GM19025 (cell line): ENCODE measurements around the gene C2orf81.
"Not testable (repeated sequence)": the region's sequence is repeated elsewhere in the genome, so short reads cannot be mapped to it uniquely, and the experiment has no call there.

Source experiments
- ATAC-seq: cut with Tn5 transposase; IDR thresholded peaks from one replicate; pipeline ENCODE4 v1.9.1; 2021; ENCODE audit warnings: mild to moderate bottlenecking, low read depth, moderate library complexity; ENCODE audit not compliant: unreplicated experiment

The C2orf81 gene

DNA sequence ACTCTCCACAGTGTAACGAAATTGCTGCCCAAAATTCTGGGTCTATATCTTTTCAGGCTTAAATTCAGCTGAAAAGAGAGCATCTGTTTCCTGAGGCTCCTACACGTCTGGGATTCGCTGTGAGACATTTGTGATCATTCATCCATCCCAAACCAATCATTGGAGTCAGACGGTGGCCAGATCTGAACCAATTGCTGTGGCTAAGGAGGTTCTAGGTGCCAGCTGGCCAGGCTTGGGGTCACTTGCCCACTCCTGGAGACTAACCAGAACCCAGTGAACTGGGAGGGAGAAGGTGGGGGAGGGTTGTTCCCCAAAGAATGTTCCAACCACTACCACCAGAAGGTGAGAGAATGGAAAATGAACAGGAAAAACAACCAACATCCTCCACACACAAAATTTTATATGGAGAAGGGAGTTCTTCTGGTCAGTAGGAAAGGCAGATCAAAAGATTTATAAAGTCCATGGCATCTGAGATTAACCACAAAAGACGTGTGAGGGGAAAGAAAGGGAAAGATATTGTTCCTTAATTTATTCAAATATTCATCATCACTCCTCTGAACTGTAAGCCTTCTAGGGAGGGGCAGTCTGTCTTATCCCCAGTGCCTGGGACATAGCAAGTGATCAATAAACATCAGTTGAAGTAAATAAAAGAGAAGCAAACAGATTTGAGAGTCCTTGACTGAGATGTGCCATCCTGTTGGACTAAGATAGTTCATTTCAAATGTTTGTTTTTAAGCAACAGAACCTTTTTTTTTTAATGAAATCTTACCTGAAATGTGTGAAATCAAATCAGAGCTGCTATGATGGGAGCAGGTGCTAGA, 23.3 kb upstream of the C2orf81 start:
- ATAC-seq: no peak

DNA sequence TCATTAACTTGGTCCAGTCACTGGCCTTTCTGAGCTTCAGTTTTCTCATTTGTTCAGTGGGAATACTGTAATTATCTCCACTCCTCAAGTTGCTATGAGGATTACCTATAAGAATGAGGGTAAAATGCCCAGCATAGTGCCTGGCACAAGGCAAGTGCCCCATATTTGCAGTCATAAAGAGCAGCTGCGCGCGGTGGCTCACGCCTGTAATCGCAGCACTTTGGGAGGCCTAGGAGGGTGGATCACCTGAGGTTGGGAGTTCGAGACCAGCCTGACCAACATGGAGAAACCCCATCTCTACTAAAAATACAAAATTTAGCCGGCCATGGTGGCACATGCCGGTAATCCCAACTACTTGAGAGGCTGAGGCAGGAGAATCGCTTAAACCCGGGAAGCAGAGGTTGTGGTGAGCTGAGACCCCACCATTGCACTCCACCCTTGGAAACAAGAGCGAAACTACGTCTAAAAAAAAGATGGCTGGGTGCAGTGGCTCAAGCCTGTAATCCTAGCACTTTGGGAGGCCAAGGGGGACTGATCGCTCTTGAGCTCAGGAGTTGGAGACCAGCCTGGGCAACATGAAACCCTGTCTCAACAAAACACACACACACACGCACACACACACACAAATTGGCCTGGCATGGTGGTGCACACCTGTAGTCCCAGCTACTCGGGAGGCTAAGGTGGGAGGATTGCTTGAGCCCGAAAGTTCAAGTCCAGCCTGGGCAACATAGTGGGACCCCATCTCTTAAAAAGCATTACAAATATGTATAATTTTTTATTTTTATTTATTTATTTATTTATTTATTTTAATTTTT, 21.3 kb upstream of the C2orf81 start:
- not testable (repeated sequence) for ATAC-seq

DNA sequence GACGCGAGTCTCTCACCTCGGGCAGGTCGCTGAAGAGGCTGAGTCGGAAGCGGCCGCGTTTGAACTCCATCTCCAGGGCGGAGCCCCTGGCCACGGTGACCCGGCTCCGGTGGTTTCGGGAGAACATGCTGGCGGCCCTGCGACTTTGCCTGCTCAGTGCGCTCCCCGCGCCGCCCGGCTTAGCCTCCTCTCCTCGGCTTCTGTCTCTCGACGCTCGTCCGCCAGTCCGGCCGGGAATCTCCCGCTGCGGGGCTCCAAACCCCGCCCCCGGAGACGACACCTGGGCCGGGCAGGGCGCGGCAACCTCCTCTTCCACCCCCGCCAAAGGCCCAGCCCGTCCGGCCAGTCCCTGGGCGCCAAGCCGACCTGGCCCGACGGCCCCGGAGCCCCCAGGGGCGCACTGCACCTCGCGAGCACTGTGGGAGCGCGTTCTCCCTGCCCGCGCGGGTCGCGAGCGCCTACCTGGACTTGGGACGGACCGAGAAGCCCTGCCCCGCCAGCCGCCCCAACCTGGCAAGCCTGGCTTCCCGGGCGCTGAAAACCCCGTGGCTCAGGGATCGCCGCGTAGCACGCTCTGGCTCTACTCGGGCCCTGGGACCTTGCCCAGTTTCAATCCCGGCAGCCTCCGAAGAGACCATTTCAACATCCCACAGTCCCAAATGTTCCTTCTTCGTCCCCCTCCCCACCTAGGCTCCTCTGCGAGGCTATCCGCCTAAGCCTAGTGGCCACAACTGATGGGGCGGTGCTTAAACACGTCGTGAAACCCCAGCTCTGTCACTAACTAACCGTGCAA, 20.5 kb upstream of the C2orf81 start, which contains the start of gene RTKN:
Gene RTKN (minus strand): TSS at position 248 of the 793 bp plus-strand sequence. CDS start 121 bp downstream, at position 127.
- peak; percentile 36 for ATAC-seq

DNA sequence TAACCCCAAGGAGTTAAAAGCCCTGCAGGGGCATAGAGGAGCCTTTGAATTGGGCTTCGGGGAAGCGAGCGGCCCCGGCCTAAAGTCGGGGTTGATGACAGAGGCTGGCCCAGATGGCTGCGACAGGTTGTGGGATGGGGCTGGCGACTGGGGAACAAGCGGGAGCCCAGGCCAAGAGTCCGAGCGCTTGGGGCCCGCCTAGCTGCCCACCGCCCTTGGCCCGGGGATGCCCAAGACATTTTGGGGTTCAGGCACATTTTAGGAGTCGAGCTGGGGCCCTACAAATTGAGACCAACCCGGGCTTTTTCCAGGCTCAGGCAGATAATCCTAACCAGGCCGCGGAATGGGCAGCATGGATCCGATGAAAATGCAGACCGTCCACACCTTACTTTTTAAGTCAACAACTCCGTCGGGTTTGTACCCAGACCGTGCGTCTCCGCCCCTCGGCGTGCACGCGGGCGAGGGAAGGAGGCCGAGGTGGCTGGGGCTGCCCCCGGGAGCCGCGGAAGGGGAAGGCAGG, 19.8 kb upstream of the C2orf81 start:
- no peak for ATAC-seq

DNA sequence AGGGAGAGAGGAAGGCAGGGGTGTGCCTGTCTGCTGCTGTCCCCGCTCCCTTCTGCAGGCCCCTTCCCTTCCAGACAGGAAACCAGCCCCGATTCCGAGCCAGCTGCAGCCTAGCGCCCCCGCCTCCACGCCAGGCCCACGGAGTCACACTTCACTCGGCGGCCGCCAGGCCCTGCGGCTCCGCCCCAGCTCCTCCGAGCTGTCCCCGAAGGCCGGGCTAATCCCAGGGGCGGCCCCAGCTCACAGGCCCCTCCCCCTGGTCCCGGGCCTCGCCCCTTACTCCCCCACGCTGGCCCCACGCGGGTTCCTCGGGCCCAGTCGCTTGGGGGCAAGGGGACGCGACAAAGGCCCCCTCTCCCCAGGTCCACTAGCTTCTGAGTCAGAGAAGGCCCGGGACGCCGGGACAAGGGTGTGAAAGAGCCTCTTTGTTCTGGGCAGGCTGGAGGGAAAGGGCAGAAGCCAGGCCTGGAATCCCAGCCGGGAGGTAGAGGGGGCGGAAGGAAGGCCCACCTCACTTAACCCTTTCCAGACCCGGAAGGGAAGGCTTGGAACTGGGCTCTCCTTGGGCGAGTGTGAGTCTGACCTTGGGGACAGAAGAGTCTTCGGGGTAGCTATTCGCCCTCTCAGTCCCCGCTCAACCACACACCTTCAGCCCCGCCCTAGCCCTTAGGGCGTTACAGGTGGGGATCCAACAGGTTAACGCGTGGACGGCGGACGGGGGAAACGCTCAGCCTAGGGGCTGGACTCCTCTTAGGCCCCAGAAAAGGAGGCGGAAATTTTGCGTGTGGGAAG, 19.2 kb upstream of the C2orf81 start:
- ATAC-seq: peak; percentile 87

DNA sequence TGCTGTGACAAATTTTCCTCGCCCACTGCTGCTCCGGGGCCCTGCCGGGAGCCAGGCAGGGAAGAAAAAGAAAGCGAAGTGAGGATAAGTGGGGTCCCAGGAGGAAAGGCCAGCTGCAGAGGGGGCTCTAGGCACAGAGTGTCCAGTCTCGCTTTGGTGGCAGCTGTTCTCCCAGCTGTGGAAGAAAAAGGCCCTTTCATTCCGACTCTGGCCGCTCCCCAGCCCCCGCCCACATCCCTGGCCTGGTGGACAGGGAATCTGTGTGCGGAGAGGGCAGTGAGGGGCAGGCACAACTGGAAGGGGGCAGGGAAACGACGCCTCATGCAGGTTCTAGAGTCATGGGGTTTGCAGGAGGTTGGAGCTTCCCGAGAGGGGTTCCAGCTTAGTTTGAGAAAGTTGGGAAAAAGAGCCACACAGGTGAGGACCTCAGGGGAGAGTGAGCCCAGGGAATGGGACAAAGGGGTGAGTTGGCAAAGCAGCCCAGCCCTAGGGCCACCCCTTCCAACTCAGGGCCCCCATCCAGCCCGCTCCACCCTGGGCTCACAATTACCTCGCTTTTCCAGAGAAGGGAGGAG, 18.5 kb upstream of the C2orf81 start:
- no peak for ATAC-seq

DNA sequence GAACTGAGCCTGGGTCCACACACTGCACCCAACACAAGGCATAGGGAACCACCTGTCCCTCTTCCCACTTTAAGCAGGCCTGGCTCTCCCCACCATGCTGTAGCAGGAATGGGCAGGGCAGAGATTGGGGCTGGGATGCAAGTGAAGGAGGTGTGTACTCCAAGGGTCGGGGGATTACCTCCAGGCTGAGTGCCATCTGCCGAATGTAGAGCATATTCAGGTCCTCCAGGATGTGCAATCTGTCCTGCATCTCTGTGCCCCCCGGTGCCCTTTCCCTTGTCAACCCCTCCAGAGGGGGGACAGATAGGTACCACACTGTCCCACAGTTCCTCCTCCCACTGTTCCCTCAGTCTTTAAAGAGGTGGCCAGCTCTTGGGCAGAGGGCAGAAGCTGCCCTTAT, 18.0 kb upstream of the C2orf81 start:
- ATAC-seq: no peak

DNA sequence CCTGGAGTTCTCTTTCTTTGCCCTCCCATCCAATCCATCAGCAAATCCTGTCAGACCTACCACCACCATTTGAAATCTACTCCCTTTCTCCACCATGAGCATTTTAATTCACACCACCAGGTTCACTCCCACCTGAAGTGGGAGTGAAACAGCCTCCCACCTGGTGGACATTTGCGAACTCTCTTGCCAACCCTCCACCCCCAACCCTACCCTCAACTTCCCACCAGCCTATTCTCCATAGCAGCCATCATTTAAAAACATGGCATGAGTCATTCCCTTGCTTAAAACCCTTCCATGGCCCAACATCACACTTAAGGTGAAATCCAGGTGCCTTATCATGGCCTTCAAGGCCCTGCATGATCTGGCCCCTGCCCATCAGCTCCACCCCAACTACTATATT, 16.8 kb upstream of the C2orf81 start:
- ATAC-seq: no peak

DNA sequence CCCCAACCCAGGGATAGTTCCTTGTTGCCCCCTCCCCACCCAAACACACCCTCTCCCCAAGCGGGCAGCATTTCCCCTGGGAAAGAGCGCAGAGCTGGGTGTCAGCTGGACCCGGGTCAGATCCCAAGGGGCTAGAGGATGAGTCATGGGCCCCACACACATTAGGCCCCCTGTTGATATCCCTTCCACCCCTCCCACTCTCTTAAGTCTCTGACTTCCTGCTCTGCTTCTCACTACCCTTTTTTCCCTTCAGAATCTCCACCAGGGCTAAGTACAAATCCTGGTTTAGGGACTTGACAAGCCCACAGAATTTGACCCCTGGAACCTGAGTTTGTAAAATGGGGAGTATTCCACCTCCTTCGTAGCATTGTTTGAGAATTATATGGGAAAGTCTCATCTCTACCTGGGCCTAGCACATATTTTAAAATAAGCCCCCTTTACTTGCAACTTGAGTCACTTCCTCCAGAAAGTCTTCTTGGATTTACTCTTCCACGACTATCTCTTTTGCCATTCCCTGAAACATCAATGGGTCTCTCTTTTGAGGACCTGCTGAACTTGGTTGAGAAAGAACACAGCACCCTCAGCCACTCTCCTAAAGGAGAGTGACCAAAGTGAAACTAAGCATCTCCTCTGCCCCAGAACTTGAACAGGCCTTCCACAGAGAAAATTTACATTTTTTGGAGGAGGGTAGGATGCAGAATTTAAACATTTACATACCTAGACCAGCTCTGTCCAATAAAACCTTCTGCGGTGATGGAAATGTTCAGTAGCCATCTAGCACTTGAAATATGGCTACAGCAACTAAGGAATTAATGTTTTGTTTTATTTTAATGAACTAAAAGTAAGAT, 15.7 kb upstream of the C2orf81 start:
- ATAC-seq: no peak

DNA sequence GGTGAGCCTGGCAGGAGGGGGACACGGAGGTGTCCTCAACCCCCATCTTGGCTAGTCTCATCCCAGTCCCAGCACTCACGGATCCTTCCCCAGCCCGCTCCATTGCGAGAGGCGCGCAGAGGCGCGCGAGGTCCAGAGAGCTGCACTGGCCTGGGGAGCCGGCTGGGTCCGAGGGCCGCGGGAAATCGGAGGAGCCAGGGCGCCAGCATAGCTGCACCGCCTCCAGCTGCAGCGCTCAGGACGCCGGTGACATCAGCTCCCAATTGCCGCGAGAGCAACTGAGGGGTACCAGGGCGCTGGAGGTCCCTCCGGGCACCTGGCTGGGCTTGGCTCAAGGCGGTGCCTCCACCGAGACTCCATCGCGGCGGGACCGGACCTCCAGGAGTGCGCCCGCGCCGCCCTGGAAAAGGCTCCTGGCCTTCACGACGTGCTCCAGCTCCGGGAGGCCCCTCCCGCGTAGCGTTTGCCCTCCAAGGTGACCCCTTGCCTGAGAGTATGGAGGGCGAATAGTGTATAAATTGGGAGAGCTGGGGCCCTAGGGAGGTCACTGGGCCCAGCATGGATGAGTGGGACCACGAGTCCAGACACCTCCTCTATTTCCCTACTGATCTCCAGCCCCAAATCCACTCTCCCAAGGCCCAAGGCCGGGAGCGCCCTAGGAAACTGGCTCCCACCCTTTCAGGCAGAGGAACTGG, 14.8 kb upstream of the C2orf81 start:
- no peak for ATAC-seq

DNA sequence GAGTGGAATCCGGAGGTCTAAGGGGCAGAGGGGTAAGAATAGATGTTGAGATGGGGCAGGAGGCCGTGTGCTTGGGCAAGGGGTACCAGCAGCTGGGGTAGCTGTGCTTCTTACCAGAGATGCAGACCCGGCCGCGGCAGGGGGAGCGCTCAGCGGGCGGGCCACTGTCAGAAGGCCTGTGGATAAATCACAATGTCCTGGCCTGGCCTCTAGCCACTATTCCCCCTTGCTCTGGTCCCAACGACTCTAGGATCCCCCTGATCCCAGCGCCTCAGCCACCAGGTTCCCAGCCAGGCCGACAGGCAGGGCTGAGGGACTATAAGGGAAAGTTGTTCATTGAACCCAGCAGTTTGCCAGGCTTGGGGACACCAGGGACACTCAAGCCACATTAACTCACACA, 9.1 kb upstream of the C2orf81 start:
- ATAC-seq: no peak

DNA sequence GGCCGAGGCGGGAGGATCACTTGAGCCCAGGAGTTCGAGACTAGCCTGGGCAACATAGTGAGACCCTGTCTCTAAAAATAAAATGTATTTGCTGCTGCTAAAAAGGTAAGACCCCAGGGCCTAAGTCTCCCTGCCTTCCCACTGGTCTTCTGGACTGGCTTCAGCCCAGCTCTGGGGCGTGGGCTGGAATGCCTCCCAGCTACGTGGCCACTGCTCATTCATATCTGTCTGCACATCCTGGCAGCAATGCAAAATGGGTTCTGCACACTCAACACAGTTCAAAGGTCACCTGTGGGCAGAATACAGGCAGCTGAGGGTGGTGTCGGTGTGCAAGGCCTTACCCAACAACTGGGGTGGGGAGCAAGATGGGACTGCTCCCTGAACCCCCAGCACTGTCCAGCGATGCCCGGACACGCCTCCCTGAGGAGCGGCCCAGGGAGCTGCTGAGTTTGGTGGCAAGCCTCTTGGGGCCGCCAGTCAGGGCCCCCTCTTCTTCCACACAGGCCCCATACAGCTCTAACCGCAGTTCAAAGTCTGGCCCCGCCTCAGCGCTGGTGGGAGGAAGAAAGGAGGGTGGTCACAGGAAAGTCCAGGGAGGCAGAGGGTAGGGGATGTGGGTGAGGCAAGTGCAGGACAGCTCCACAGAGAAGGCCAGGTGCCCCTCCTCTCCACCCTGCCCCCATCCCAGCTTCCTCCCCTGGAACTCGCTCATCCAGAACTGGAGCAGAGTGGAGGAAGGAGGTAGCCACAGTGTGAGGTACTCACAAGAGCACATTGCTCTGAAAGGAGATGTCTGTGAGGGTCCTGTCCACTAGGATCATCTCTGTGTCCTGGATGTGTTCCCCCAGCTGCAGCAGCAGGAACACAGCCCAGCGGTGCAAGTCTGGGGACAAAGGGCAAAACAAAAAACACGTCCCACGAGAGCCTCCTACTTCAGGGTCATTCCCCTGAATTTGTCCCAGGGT, 8.3 kb upstream of the C2orf81 start:
- no peak for ATAC-seq

DNA sequence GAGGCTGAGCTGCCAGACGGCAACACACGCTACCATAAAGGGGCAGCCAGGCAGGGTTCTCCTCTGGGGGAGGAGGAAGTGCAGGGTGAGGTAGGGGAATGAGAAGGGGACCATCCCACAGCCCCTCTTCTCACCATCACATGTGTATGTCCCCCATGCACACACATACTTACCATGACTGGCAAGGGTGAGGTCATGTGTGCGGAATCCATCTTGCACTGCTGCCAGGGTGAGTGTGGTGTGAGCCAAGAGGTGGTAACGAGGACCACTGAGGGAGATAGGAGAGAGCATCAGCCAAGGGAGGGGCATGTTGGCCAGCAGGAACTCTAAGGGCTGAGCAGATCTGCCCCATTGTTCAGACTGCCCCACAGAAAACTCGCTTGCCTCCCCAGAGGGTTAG, 7.3 kb upstream of the C2orf81 start:
- no peak for ATAC-seq

DNA sequence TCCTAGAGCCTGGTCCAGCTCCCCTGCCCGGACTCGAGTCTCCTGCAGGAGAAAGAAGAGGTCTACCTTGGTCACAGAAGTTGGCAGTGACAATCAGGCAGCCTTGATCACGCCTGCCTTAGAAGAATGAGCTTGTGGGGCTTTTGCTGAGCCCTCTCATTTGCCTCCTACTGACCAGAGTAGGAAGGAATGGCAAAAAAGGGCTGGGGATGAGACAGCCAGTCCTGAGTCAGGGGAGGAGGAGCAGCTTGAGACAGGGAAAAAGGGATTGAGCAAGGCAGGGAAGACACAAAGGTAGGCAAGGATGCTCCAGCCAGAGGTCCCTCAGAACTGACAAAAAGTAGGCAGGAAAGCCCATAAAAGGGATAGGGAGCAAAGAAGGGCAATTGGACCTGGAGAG, 6.1 kb upstream of the C2orf81 start:
- no peak for ATAC-seq

DNA sequence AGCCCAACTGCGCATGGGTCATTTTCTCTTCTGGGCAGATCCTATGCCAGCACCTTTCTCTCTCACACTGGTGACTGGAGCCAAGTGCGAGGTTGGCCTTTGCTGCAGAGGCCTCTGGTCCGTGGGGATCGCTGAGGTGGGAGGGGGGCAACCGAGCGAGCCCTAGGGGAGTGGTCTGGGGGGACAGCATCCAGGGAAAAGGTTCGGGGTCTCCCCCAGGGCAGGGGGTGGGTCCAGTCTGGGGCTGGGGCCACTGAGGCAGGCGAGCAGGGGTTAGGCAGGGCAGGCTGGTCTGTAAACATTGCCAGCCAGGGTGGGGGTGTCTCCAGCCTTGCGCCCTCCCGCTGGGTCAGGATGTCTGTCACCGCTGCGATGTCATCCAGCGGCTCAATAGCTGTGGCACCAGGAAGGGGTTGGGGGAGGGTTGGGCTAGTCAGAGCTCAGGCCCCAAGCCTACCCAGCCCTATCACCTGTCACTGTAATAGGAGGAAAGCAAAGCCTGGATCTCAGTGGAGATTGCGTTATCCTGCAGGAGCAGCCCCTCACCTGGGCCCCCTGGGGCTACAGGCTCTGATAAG, 4.9 kb upstream of the C2orf81 start:
- ATAC-seq: no peak

DNA sequence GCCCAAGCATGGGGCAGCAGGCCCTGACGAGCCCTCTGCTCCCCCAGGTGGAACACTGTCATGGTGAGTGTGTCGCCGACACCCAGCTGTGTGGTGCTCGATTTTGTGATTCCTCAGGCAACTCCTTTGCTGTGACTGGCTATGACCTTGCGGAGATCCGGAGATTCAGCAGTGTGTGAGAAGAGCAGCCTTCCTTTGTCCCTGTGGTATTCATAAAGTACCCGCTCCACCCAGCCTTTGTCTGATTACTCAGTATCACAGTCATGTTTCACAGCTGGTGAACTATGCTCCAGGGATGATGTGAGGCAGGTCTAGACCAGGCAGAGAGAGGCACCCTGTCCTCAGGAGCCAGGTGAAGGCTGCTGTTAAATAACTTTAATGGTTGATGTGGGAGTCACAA, 4.1 kb upstream of the C2orf81 start:
- ATAC-seq: no peak

DNA sequence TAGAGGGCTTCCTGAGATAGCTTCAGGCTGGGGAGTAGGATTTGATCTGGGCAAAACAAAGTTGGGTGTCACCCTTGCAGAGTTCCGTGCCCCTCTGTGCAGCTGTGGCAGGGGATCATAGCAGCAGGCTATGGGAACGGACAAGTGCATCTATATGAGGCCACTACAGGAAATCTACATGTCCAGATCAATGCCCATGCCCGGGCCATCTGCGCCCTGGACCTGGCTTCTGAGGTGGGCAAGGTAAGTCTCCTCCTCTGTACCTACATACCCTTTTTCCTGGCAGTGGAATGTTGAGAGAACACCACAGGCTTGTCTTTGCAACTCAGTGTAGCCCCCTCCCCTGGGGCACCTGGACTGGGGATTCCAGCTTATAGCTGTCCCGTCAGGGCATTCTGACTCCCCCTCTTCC, 3.6 kb upstream of the C2orf81 start:
- ATAC-seq: no peak
